ENCODE data around the gene NOXA1. TPM values are rescaled to one million over a fixed set of nuclear protein-coding genes. Genes with fewer than 3 reads are reported as not detected.
"Not testable (repeated sequence)": the region's sequence is repeated elsewhere in the genome, so short reads cannot be mapped to it uniquely, and the experiment has no call there.

Gene NOXA1
- total RNA-seq, 1 donor from 2014 or later = 6.0 TPM

- ATAC-seq (no peak), DNase-seq (ENCODE audit: low spot score) (peak; percentile 46)
Observed at GRCh38 chr9:137437691-137438590, 14.7 kb downstream of the NOXA1 start.

GRCh38 chr9:137438591-137439157, 15.5 kb downstream of the NOXA1 start:
- ATAC-seq (no peak), DNase-seq (ENCODE audit: low spot score) (no peak)

- DNase-seq (ENCODE audit: low spot score) (peak; percentile 50), ATAC-seq (no peak)
Observed at GRCh38 chr9:137439158-137439714, 16.0 kb downstream of the NOXA1 start.

- peak; percentile 86 for ATAC-seq
Observed at GRCh38 chr9:137441289-137441934, 18.2 kb downstream of the NOXA1 start, which contains the start of gene ENTPD8. ENTPD8 (minus strand) TSS chr9:137441357; CDS start chr9:137438285, 3,072 bp downstream.

GRCh38 chr9:137441935-137442321, 18.7 kb downstream of the NOXA1 start:
- ATAC-seq (no peak), DNase-seq (ENCODE audit: low spot score) (no peak)

More at GRCh38 chr9:137441289-137441934, 18.2 kb downstream of the NOXA1 start, which contains the start of gene ENTPD8:
- peak; percentile 94 for DNase-seq (ENCODE audit: low spot score)

GRCh38 chr9:137444106-137444790, 21.1 kb downstream of the NOXA1 start:
- DNase-seq (ENCODE audit: low spot score) (no peak), ATAC-seq (no peak)

GRCh38 chr9:137445275-137445807, 22.1 kb downstream of the NOXA1 start:
- peak; percentile 75 for DNase-seq (ENCODE audit: low spot score)
- peak; percentile 64 for ATAC-seq

- ATAC-seq = no peak
- DNase-seq (ENCODE audit: low spot score) = no peak
Observed at GRCh38 chr9:137445930-137446431, 22.8 kb downstream of the NOXA1 start.

GRCh38 chr9:137446851-137447471, 23.8 kb downstream of the NOXA1 start:
- no peak for ATAC-seq
- no peak for DNase-seq (ENCODE audit: low spot score)

GRCh38 chr9:137447722-137448601, 24.8 kb downstream of the NOXA1 start:
- peak; percentile 2 for ATAC-seq
- DNase-seq (ENCODE audit: low spot score) = no peak

GRCh38 chr9:137448602-137448962, 25.4 kb downstream of the NOXA1 start:
- ATAC-seq (no peak), DNase-seq (ENCODE audit: low spot score) (no peak)

- no peak for DNase-seq (ENCODE audit: low spot score)
Observed at GRCh38 chr9:137449081-137449844, 26.1 kb downstream of the NOXA1 start.

GRCh38 chr9:137449931-137450538, 26.8 kb downstream of the NOXA1 start:
- ATAC-seq = no peak
- DNase-seq (ENCODE audit: low spot score) = no peak

More at GRCh38 chr9:137449081-137449844, 26.1 kb downstream of the NOXA1 start:
- ATAC-seq = no peak

GRCh38 chr9:137450539-137451222, 27.5 kb downstream of the NOXA1 start:
- ATAC-seq = not testable (repeated sequence)

GRCh38 chr9:137451264-137452005, 28.2 kb downstream of the NOXA1 start:
- not testable (repeated sequence) for DNase-seq (ENCODE audit: low spot score); ATAC-seq

More at GRCh38 chr9:137450539-137451222, 27.5 kb downstream of the NOXA1 start:
- DNase-seq (ENCODE audit: low spot score) = not testable (repeated sequence)

Data from left lobe of liver (tissue), 2 donors.